PC-9 (cell line): Measurements from ENCODE around the gene TSHZ2.

Source experiments
- CTCF ChIP-seq: fragments of 200-600 bp; sonication (generic); conservative IDR thresholded peaks from 2 replicates; pipeline ENCODE4 v1.6.1; 2017; ENCODE audit warnings: mixed run types, antibody characterized with exemption, mild to moderate bottlenecking, moderate library complexity
- EZH2 ChIP-seq: fragments of 200-600 bp; sonication (generic); IDR thresholded peaks from 2 replicates; pipeline ENCODE4 v1.8.0; 2017; ENCODE audit warnings: antibody characterized with exemption, low read depth

- TF ChIP-seq CTCF (no peak), EZH2 (no peak)
These were observed 26.2 kb upstream of the TSHZ2 start for GRCh38 chr20:52945862-52946522.
